T-helper 1 cell treated with Interleukin-12 subunit alpha and Interleukin-12 subunit beta and Interleukin-4 antibody, amounts not matched to agents 30 ng/mL and 1 ng/mL, for 36 hours (primary cell): ENCODE data around the gene TNS4. TPM values are rescaled to one million over a fixed set of nuclear protein-coding genes. Genes with fewer than 3 reads are reported as not detected.

Experiments used
- intact Hi-C: fragments of 100-400 bp; cut with micrococcal nuclease; formaldehyde crosslinking; loops from one replicate; pipeline ENCODE4 v1.15.1; 2024
- total RNA-seq: library from RNA; stranded (reverse); gene quantifications from 2 replicates; pipeline ENCODE4 v1.2.3, GENCODE V29; 2022

The TNS4 gene
- total RNA-seq, 1 donor from 2014 or later: 15.7 TPM

DNA sequence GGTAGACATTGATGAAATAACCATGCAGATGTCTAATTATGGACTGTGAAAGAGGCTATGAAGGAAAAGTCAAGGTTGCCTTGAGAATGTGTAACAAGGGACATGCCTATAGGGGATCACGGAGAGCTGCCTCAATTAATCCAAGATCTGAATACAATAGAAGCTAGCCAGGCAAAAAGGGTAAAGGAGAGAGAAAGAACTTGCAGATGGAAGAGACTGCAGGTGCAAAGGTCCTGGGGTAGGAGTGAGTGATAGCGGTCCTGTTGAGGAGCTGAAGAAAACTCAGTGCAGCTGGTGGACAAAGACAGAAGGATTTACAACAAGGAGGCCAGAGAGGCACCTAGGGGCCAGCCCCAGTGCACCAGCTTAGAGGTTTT lies 15.9 kb upstream of the TNS4 start:
- intact Hi-C loops: loop anchor here (2.0 to 5.0 kb wide), 3 partner anchors 28 to 1415 kb away; partner anchors contain the start of genes IGFBP4 and ODAD4

DNA sequence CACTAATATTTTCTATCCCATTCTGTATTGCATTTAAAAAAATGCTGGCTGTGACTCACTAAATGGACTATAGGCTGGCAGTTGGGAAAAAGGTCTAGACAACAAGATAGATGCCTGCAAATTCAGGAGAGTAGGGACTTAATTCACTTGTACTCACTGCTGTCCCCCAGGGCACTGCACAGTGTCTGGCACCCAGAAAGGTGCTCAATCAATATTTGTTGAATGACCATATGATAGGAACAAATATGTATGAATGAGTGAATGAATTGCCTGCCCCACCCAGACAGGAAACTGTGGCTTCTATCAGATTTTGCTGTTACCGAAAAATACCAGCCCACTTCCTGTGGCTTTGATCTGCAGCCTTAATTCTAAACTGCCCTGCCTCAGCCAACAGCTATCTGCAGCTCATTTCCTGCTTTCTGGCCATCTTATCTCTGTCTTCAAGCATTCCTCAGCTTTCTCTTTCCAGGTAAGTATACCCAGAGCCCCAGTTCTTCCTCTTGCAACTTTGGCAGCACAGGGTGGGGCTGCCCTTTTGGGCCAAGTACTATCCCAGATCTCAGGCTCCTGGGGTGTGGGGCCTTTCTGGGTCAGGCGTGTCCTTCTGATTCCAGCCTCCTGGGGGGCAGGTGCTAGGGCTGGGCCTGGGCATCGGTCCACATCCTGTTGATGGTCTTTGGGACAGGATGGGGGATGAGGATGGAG lies 15.3 kb upstream of the TNS4 start:
- intact Hi-C loops: loop anchor here (1.0 to 5.0 kb wide), 7 partner anchors 17 to 1416 kb away; partner anchors contain the start of genes IGFBP4 and ODAD4

- intact Hi-C loops: loop anchor here (1.0 to 5.0 kb wide), 7 partner anchors 18 to 1417 kb away; partner anchors contain the start of genes IGFBP4 and ODAD4
Measured at GRCh38 chr17:40515491-40516041, 14.1 kb upstream of the TNS4 start.

DNA sequence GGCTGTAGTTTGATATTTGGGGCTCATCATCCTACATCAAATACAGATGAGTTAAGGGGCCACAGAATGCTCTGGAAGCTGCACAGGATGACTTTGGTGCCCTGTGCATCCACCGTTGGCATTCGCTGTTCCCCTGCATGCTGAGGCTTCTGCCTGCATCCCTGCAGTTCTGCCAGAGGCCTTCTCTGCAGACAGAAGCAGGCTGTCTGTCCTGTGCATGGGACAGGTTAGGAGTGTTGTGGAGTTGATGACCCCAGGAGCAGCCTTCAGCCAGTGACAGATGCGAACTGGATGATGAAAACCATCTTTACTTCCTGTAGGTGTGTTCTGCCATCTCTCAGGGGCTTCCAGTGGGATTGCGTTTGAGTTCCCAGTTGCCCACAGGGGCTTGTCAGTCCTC lies 13.6 kb upstream of the TNS4 start:
- intact Hi-C loops: loop anchor here (5.0 kb wide), 2 partner anchors 73 to 1417 kb away; partner anchors contain the start of genes IGFBP4 and ODAD4

DNA sequence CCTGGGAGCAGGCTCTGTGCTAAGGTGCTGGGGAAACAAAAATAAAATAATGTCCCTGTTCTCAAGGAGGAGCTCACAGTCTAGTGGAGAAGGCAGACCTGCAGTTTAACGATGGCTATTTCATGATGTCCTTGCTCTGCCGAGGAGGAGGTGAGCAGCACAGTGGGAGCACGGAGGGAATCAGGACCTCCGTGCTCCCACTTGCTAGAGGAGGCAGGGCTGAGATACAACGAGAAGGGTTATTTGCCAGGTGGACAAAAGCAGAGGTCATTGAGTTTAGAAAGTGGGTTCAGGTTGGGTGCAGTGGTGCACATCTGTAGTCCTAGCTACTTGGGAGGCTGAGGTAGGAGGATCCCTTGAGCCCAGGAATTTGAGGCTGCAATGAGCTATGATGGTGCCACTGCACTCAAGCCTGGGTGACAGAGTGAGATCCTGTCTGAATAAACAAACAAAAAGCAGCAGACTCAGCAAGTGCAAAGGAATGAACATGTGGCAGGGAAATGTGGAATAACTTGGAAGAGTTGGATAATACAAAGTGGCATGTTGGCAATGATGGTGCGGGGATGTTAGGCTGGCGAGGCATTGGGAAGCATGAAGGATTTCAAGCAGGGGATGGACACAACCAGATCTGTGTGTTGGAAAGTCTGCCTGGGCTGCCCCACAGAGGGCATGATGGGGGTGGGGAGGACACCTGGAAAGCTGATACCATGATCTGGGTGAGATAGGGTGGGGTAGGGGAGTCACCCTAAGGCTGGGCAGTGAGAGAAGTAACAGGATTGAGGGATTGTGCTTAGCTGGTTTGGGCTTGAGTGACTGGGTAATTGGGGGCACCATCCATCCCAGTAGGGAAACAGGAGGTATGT lies 12.8 kb upstream of the TNS4 start:
- intact Hi-C loops: no loop called here

- intact Hi-C loops: no loop called here
Measured at GRCh38 chr17:40511667-40512220, 10.3 kb upstream of the TNS4 start.

GRCh38 chr17:40511136-40511535 lies 9.7 kb upstream of the TNS4 start:
- intact Hi-C loops: no loop called here

- intact Hi-C loops: no loop called here
Measured at GRCh38 chr17:40510328-40510648, 8.9 kb upstream of the TNS4 start.

DNA sequence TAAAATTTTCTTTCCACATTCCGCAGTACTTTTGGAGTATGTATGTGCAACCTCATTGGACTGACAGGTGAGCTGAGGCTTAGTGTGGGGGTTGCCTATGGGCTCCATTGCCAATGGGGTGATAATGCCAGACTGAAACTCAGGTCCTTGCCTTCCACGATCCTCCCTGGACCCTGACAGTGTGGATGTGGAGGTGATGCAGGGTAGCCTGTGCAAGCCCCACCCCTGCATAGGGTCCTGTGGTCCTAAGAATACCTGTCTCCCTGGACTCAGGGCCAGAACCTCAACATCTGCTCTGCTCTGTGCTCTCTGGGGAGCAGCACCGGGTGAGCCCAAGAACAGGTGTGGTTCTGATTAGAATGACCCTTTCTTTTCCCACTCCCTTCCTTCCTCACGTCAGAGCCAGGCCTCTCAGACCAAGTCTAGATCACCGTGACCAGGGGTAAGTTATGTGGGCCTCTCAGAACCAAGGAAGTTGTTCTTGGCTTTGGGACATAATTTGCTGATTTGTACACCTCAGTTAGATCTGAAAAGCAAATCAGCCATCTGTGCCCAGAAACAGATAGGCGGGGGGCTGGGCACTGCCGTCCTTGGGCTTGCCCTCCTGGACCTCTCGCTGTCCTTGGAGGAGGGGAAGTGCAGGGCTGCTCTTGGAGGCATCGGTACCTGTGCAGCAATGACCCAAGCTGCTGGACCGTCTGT lies 8.4 kb upstream of the TNS4 start:
- intact Hi-C loops: no loop called here

DNA sequence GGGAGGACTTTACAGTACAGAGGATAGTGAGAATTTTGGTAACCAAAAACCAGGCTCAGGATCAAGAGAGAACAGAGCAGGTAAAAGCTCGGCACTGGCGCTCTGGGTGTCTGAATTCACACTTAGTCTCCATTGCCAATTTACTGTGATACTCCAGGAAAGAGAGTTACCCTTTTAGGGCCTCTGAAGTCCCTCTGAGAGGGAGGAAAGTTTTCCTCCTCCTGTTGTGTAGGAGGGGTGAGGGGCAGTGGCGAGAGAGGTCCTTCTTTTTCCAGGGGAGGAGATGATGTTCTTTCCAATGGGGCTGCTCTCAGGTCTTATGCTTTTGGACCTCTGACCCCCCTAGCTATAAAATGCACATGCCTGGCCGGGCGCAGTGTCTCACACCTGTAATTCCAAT lies 5.4 kb upstream of the TNS4 start:
- intact Hi-C loops: no loop called here

DNA sequence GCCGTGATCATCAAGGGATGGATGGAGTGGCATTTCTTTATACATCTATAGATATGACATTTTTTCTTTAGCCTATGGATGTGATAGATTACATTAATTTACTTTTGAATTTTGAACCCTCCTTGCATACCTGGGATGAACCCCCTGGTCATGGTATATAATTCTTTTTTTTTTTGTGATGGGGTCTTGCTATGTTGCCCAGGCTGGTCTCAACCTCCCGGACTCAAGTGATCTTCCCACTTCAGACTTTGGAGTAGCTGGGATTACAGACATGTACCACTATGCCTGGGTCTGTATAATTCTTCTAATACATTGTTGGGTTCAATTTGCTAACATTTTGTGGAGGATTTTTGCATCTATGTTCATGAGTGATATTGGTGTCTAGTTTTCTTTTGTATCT lies 1.7 kb upstream of the TNS4 start:
- intact Hi-C loops: no loop called here

GRCh38 chr17:40502716-40503115 lies 1.3 kb upstream of the TNS4 start:
- intact Hi-C loops: no loop called here

DNA sequence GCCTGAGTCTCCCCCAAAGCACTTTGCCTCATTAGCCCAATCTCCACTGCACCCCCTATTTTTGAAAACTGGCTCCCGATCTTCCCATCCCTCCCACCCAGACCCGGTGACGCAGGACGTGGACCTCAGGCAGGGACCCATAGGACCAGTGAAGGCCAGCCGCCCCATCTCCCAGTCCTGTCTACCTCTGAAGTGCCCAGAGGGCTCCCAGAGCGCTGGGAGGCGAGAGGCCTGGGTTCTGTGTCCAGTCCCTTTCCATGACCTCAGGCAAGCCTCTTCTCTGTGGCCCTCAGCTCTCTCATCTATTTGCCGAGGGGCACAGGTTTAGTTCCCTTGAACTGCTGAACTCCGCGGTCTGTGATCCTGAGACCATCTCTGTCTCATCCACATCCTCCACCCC lies 714 bp downstream of the TNS4 start:
- intact Hi-C loops: no loop called here

- intact Hi-C loops: no loop called here
Measured at GRCh38 chr17:40500190-40500589, 1.2 kb downstream of the TNS4 start.

DNA sequence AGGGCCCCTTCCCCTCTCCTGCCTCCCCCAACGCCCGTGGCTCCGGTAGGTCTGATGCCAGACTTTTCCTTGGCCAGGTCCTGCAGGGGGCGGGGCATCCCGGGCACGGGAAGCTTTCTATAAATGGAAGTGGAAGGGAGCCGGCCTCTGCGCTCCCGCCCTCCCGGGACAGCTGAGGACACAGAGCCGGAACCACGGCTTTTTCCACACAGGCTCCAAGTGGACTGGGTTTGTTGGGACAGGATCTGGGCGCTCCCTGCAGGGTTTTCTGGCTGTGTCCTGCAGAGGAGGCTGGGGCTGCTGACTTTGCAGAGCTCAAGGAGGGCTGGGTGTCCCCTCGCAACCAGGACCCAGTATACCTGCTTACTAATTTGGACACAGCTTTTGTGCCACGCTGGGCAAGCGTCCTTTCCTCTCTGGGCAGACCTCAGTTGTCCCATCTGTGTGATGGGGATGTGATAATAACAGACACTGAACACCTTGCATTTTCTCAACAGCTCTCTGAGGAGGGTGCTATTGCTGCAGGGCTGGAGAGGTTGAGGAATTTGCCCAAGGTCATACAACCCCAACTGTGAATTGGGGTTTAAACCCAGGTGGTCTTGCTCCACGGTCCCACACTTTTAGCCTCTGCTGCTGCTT lies 1.8 kb downstream of the TNS4 start:
- intact Hi-C loops: no loop called here

- intact Hi-C loops: no loop called here
Measured at GRCh38 chr17:40498281-40499084, 2.9 kb downstream of the TNS4 start.

DNA sequence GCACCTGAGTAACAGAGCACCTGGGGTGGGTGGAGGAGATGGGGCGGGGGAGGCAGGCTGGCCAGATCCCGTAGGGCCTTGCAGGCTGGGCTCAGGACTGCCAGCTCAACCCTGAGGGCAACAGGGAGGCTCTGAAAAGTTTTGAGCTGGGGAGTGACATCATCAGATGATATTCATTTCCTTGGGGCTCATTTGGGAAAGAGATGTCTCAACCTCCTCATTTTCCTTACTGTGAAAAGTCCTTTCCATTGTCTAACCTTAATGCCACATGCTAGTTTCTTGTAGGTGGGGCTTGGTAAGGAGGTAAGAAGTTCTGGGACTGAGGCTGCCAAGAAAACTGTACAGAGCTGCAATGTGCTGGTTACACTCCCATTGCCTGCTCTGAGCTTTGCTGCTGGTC lies 3.7 kb downstream of the TNS4 start:
- intact Hi-C loops: no loop called here

- intact Hi-C loops: no loop called here
Measured at GRCh38 chr17:40496634-40497420, 4.6 kb downstream of the TNS4 start.

- intact Hi-C loops: no loop called here
Measured at GRCh38 chr17:40496170-40496569, 5.3 kb downstream of the TNS4 start.
